K562 (cell line): Measurements from ENCODE around the gene ZNF473. TPM values are rescaled to one million over a fixed set of nuclear protein-coding genes. Genes with fewer than 3 reads are reported as not detected.
A peak's percentile ranks its signal among the peaks of the same experiment; 100 is the strongest.

Experiments
- ATAC-seq: fragments of 200-7000 bp; cut with Tn5 transposase; 3 replicates; pipeline ENCODE4 v1.9.1; 2020; ENCODE audit warnings: moderate library complexity
- BruUV-seq: library from RNA; stranded (reverse); fragments of 400-500 nt; replicated peaks from 2 replicates; lab custom pipeline; 2021; lab: Mats Ljungman, UMichigan
- CTCF ChIA-PET: fragments of 300-600 bp; formaldehyde crosslinking; extraction: SDS; loops from one replicate; lab custom pipeline; 2021; ENCODE audit warnings: low intra/inter-chr PET ratio; lab: Yijun Ruan, JAX
- POLR2A ChIA-PET: fragments of 300-600, 350-650 bp; sonication (Branson Sonifier 250); formaldehyde crosslinking; extraction: SDS; loops from one replicate; lab custom pipeline; 2021; ENCODE audit warnings: antibody characterized with exemption, inconsistent platforms; lab: Yijun Ruan, JAX
- DNase-seq, 4 experiments: peaks; one replicate each; pipeline versions ENCODE4 v3.0.0 to v3.0.0-alpha.2; 2011 to 2018; ENCODE audit warnings: low spot score in 3 of 4, mixed read lengths in 3 of 4; ENCODE audit errors: extremely low read depth in 1 of 4
- FAIRE-seq: peaks from 2 replicates; lab custom pipeline; 2011; peaks lifted over from hg19 to GRCh38; lab: Jason Lieb, UNC
- H2AFZ ChIP-seq: 2 replicates; pipeline ENCODE4 v1.6.0; 2011; ENCODE audit warnings: low read depth, low read length, control low read depth, inconsistent platforms
- H3K27ac ChIP-seq: fragments of 200-600 bp; 3 replicates; pipeline ENCODE4 v1.8.0; 2011; ENCODE audit warnings: low read depth, mild to moderate bottlenecking, control low read depth, inconsistent platforms, low read length, moderate library complexity, mixed read lengths; ENCODE audit errors: extremely low read depth
- H3K27me3 ChIP-seq, 2 experiments: fragments of 300-600 bp in 1 of 2; 2 replicates in 1 of 2; 3 replicates in 1 of 2; pipeline versions ENCODE4 v1.6.0 to v1.8.0; 2011; ENCODE audit warnings: inconsistent platforms in 2 of 2, low read length in 2 of 2, mild to moderate bottlenecking in 1 of 2, mixed read lengths in 1 of 2, moderate library complexity in 1 of 2; ENCODE audit not compliant: control insufficient read depth in 2 of 2, insufficient read depth in 2 of 2
- H3K36me3 ChIP-seq: fragments of 300-600 bp; 3 replicates; pipeline ENCODE4 v1.8.0; 2011; ENCODE audit warnings: mild to moderate bottlenecking, low read length, inconsistent platforms; ENCODE audit not compliant: control insufficient read depth, insufficient read depth
- H3K4me1 ChIP-seq, 2 experiments: fragments of 200-600 bp in 1 of 2; replicated peaks in 1 of 2; 2 replicates in 1 of 2; 3 replicates in 1 of 2; pipeline versions ENCODE4 v1.5.1 to v1.8.0; 2011; ENCODE audit warnings: inconsistent platforms in 2 of 2, low read length in 2 of 2, mild to moderate bottlenecking in 1 of 2, mixed read lengths in 1 of 2, moderate library complexity in 1 of 2; ENCODE audit not compliant: control insufficient read depth in 2 of 2, insufficient read depth in 2 of 2
- H3K4me2 ChIP-seq: 2 replicates; pipeline ENCODE4 v1.6.1; 2011; ENCODE audit warnings: low read length, control low read depth, inconsistent platforms, mixed read lengths; ENCODE audit not compliant: insufficient read depth
- H3K4me3 ChIP-seq: fragments of 200-600 bp; sonication (generic), shearing (Covaris generic); 2 replicates; pipeline ENCODE4 v1.5.1; 2016; ENCODE audit warnings: control low read depth, inconsistent platforms
- H3K79me2 ChIP-seq: fragments of 200-600 bp; 3 replicates; pipeline ENCODE4 v1.8.0; 2011; ENCODE audit warnings: low read length, inconsistent platforms; ENCODE audit not compliant: control insufficient read depth, insufficient read depth
- H3K9ac ChIP-seq, 2 experiments: 2 replicates each; pipeline versions ENCODE4 v1.6.0 to v1.6.1; 2011; ENCODE audit warnings: low read depth in 2 of 2, low read length in 2 of 2, control low read depth in 1 of 2, inconsistent platforms in 1 of 2, mild to moderate bottlenecking in 1 of 2, mixed read lengths in 1 of 2; ENCODE audit not compliant: insufficient read depth in 1 of 2
- H3K9me1 ChIP-seq: one replicate; pipeline ENCODE4 v1.6.0; 2011; ENCODE audit warnings: inconsistent platforms, mild to moderate bottlenecking, low read length, moderate library complexity; ENCODE audit not compliant: control insufficient read depth, insufficient read depth
- H3K9me3 ChIP-seq: replicated peaks from 2 replicates; pipeline ENCODE4 v1.5.1; 2011; ENCODE audit warnings: low read depth, low read length, inconsistent platforms; ENCODE audit not compliant: control insufficient read depth, insufficient read depth
- H4K20me1 ChIP-seq: replicated peaks from 2 replicates; pipeline ENCODE4 v1.6.1; 2011; ENCODE audit warnings: low read length, inconsistent platforms, mixed read lengths; ENCODE audit not compliant: control insufficient read depth, insufficient read depth
- ZBTB49 ChIP-seq: sonication (generic); formaldehyde crosslinking; IDR thresholded peaks from 2 replicates; pipeline ENCODE4 v1.8.0; 2022; ENCODE audit warnings: missing genetic modification reagents, mild to moderate bottlenecking, borderline replicate concordance
- ZNF436 ChIP-seq: fragments of 250-450, 450-650 bp; sonication (Bioruptor Pico); formaldehyde crosslinking; IDR thresholded peaks from 2 replicates; pipeline ENCODE4 v1.7.0; 2020; ENCODE audit warnings: mild to moderate bottlenecking
- ZNF785 ChIP-seq: fragments of 250-450 bp; sonication (Bioruptor Pico); IDR thresholded peaks from 2 replicates; pipeline ENCODE4 v1.4.0; 2020; ENCODE audit warnings: mild to moderate bottlenecking
- WGBS: fragments of 100-300 bp; shearing (Covaris generic); methylation state at CpG from one replicate; pipeline ENCODE4 v1.1.6; 2016; ENCODE audit warnings: low coverage, mixed read lengths; ENCODE audit not compliant: insufficient coverage; ENCODE audit errors: missing lambda C conversion rate; 5-methylcytosine and 5-hydroxymethylcytosine counted together
- in situ Hi-C: fragments of 300-500 bp; cut with MboI; formaldehyde crosslinking; loops from 4 replicates; pipeline ENCODE4 v1.15.0; 2018; ENCODE audit warnings: inconsistent platforms, mixed read lengths
- intact Hi-C: fragments of 100-400 bp; cut with micrococcal nuclease; formaldehyde crosslinking; loops from 2 replicates; pipeline ENCODE4 v1.14.2; 2022
- polyA plus RNA-seq, 8 experiments: library from polyadenylated mRNA; depleted of rRNA in 4 of 8; stranded (reverse) in 5 of 8; unstranded in 3 of 8; fragments of >200 nt; fragmentation: Nextera tagmentation in 2 of 8; fragmentation: Illumina TruSeq in 1 of 8; extraction: Ambion mirVana in 2 of 8; extraction: Trizol in 1 of 8; gene quantifications; 2 replicates each; pipeline versions ENCODE4 v1.2.1 to v1.2.3, GENCODE V29; 2011 to 2014; ENCODE audit warnings: inconsistent platforms in 1 of 8, missing spikeins in 1 of 8
- total RNA-seq, 7 experiments: library from RNA; depleted of rRNA in 6 of 7; stranded (reverse); fragments of >200 nt in 6 of 7; fragmentation: Illumina TruSeq in 2 of 7; extraction: Trizol in 2 of 7; gene quantifications; 2 replicates each; pipeline versions ENCODE4 v1.2.1 to v1.2.3, GENCODE V29; 2011 to 2021; ENCODE audit warnings: low replicate concordance in 1 of 7

The ZNF473 gene
- total and polyA plus RNA-seq, 9 of the 15 experiments (the other 6 are each of a cell fraction or from before 2014, with no cell fraction given), result 8.2 to 34.0 (median 28.5) TPM

DNA sequence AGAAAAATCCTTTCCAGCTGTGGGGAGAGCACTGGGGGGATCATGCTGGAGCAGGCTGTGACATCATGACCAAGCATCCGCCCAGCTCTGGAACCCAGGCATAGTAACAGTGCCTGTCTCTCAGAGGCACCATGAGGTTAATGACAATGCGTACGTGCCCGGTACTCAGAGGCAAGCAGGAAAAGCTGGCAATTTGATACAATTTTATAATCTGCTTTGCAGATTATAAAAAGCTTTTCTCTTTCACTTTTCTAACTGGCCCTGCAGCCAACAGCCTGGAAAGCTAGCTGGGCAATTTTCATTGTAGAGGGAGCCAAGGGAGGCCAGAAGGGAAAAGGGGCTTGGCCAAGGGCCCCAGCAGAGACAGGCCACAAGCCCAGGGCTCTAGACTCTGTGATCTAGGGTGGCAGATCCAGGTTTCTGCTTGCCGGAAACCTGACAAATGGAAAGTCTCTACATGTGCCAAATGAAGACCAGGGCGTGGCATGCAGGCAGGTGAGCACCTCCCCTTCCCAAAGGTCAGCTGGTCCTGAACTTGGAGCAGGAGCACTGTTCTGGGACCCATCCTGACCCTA, 23.3 kb upstream of the ZNF473 start:
- peaks cover 9% of the 10 kb centered on the region for H3K9me1 ChIP-seq
- TF ChIP-seq ZBTB49 (CRISPR knock-in tag), result no peak
- no peak for TF ChIP-seq ZNF785 (CRISPR knock-in tag)
- no peak for TF ChIP-seq ZNF436 (CRISPR knock-in tag)
- H3K4me3 ChIP-seq, result no peak overlapping the region
- H3K36me3 ChIP-seq, result peaks cover 78% of the 10 kb centered on the region; the same call in 2 of the 3 replicates
- intact Hi-C loops, result no loop called here
- ATAC-seq, result no peak
- no peaks in the 10 kb centered on the region; the same call in 2 of the 3 replicates for H3K79me2 ChIP-seq
- H3K27me3 ChIP-seq, result no peaks in the 10 kb centered on the region
- no peak overlapping the region for H3K4me2 ChIP-seq
- no peaks in the 10 kb centered on the region for H4K20me1 ChIP-seq
- no peak overlapping the region for H3K27ac ChIP-seq
- 89% methylated on average over 6 of the region's 6 CpGs for WGBS
- CTCF ChIA-PET, result interaction anchor here (0.6 kb wide), 1 partner anchor 55 kb away, joined by 3 read pairs; no protein-coding TSS in a partner anchor
- no peak overlapping the region for H2AFZ ChIP-seq
- in situ Hi-C loops, result no loop called here
- H3K4me1 ChIP-seq, result peaks cover 8 to 17% of the 10 kb centered on the region in 2 experiments
- no peak for DNase-seq
- BruUV-seq, result no TSS peak
- POLR2A ChIA-PET, result interaction anchor here (0.6 to 2.3 kb wide), 4 partner anchors 9 to 46 kb away, joined by 3 to 10 read pairs (median 4); no protein-coding TSS in a partner anchor
- no peaks in the 10 kb centered on the region for H3K9me3 ChIP-seq
- no peak for FAIRE-seq
- peak overlapping the region in 1 of 2 experiments; percentile 53; a peak in 2 of 4 replicates for H3K9ac ChIP-seq
